Mucosa of descending colon (tissue), 3 donors: Measurements from ENCODE around the gene CNKSR2. TPM values are rescaled to one million over a fixed set of nuclear protein-coding genes. Genes with fewer than 3 reads are reported as not detected.

Experiments
- ATAC-seq: fragments of 200-7000 bp; cut with Tn5 transposase; one replicate; pipeline ENCODE4 v1.9.1; 2020; ENCODE audit warnings: mild to moderate bottlenecking, moderate library complexity
- DNase-seq, 3 donors: peaks; one replicate each; pipeline ENCODE4 v3.0.0-alpha.2; 2020
- H3K36me3 ChIP-seq: fragments of 200-600 bp; one replicate; pipeline ENCODE4 v1.8.0; 2021; ENCODE audit warnings: low read depth, mild to moderate bottlenecking
- H3K4me1 ChIP-seq: fragments of 200-600 bp; one replicate; pipeline ENCODE4 v1.8.0; 2021; ENCODE audit warnings: low read depth, mild to moderate bottlenecking
- H3K4me3 ChIP-seq: fragments of 200-600 bp; one replicate; pipeline ENCODE4 v1.8.0; 2021; ENCODE audit warnings: mild to moderate bottlenecking
- H3K9me3 ChIP-seq: fragments of 200-600 bp; one replicate; pipeline ENCODE4 v1.8.0; 2021; ENCODE audit warnings: mild to moderate bottlenecking
- intact Hi-C, 2 donors: fragments of 100-400 bp; cut with DNase I in 1 of 2; cut with micrococcal nuclease in 1 of 2; formaldehyde crosslinking; loops; one replicate each; pipeline versions ENCODE4 v1.11.0 to v1.11.1; 2022; cut with DNase I, micrococcal nuclease
- total RNA-seq, 3 donors: library from RNA; stranded (reverse); fragmentation: NEBNext Ultra II Directional in 2 of 3; extraction: Animal tissue kit (Norgen Biotek cat#: 25700) in 2 of 3; gene quantifications; one replicate each; pipeline versions ENCODE4 v1.2.1 to v1.2.4, GENCODE V29; 2021 to 2023
- TF ChIP-seq, protein P1 (sequence below): fragments of 200-600 bp; IDR thresholded peaks from one replicate; pipeline ENCODE4 v1.8.0; 2022; ENCODE audit warnings: antibody characterized with exemption, mild to moderate bottlenecking
- donor health status: DM: no; HTN: no; CAD: no; lungs with moderate emphysema.
- donor health status: DM: no; HTN: no; CAD: no.
- donor health status: DM: no; HTN: yes; CAD: no.

Gene CNKSR2
- total RNA-seq, 3 donors from 2014 or later: 0.23 to 2.4 (median 0.67) TPM

DNA sequence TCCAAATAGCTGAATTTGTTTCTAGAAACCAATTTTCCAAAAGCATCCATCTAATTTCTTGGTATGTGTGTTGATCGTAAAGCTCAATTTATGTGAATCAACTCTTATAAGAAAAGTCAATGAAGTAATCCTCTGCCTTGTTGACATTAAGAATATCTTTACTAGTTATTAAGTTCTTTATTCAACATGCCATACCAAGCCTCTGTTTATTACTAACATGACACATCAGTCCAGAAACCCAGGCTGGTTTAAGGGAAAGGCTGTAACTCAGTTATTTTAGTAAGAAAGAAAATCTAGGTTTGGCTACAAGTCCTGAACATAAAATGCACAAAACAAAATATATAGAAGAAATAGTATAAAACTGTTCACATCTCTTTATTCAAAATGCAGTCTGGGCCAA, 235.9 kb downstream of the CNKSR2 start:
- Histone ChIP-seq H3K36me3 (no peaks in the 10 kb centered on the region), H3K4me3 (no peak overlapping the region), H3K9me3 (no peaks in the 10 kb centered on the region), H3K4me1 (no peaks in the 10 kb centered on the region)
- DNase-seq: no peak
- intact Hi-C loops: no loop called here
- TF ChIP-seq, protein P1, sequence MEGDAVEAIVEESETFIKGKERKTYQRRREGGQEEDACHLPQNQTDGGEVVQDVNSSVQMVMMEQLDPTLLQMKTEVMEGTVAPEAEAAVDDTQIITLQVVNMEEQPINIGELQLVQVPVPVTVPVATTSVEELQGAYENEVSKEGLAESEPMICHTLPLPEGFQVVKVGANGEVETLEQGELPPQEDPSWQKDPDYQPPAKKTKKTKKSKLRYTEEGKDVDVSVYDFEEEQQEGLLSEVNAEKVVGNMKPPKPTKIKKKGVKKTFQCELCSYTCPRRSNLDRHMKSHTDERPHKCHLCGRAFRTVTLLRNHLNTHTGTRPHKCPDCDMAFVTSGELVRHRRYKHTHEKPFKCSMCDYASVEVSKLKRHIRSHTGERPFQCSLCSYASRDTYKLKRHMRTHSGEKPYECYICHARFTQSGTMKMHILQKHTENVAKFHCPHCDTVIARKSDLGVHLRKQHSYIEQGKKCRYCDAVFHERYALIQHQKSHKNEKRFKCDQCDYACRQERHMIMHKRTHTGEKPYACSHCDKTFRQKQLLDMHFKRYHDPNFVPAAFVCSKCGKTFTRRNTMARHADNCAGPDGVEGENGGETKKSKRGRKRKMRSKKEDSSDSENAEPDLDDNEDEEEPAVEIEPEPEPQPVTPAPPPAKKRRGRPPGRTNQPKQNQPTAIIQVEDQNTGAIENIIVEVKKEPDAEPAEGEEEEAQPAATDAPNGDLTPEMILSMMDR: no peak
- no peak for ATAC-seq

DNA sequence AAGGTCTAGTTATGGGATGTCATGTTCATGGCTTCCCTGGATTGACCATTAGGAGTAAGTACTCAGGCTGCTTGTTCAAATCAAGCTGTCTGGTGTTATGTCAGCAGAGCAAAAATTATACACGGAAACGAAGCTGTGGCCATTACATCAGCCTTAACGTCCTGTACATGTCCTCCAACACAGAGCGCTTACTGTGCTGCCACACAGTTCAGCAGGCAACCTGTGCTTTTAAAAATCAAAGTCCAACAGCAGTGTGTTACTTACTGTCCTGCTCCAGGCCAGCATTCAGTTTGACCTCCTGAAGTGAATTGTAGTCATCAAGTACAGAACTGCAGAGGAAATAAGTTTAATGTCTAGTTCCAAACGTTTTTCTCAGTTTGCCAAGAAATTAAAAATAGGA, 237.9 kb downstream of the CNKSR2 start:
- H3K9me3 ChIP-seq: no peaks in the 10 kb centered on the region
- DNase-seq (no peak), ATAC-seq (no peak)
- intact Hi-C loops: no loop called here
- H3K4me3 ChIP-seq: no peak overlapping the region
- H3K4me1 ChIP-seq: no peaks in the 10 kb centered on the region
- TF ChIP-seq, protein P1: no peak
- no peaks in the 10 kb centered on the region for H3K36me3 ChIP-seq

DNA sequence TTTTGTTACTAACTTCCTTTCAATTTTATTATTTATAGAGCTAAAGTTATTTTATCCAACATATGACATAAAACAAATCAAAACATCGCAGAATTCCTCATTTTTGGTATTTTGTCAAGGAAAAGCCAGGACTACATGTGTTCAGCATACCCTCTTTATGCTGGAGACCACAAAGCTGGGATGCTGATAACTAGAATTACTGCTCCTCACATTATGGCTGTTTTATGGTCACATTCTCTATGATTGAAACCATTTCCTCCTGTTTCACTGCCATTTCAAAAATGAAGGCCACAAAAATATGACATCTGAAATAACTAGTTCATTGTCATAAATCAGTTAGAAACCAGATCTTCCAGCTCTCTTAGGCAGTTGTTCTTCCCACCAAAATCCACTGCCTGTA, 242.2 kb downstream of the CNKSR2 start:
- TF ChIP-seq, protein P1: no peak
- H3K9me3 ChIP-seq: no peaks in the 10 kb centered on the region
- DNase-seq (no peak), ATAC-seq (no peak)
- intact Hi-C loops: no loop called here
- H3K36me3 ChIP-seq: no peaks in the 10 kb centered on the region
- H3K4me1 ChIP-seq: no peaks in the 10 kb centered on the region
- H3K4me3 ChIP-seq: no peak overlapping the region

DNA sequence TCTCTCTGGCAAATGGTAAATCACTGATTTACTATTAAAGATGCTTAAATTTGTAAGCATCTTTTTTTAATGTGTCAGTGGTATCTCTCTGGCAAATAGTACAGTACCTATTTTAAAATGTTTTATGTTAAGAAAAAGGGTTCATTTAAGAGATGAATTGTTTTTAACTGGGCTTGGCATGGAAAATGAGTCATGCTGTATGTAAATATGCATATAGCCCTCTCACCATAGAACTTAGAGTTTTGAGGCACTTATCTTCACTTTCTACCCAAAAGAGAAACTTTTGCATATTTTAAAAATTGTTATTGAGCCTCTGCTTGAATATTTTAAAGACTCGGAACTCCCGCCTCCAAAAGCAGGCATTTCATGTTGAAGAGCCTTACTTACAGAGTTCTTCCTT, 246.0 kb downstream of the CNKSR2 start:
- ATAC-seq (no peak), DNase-seq (no peak)
- TF ChIP-seq, protein P1: no peak
- no peaks in the 10 kb centered on the region for H3K36me3 ChIP-seq
- H3K9me3 ChIP-seq: no peaks in the 10 kb centered on the region
- no peak overlapping the region for H3K4me3 ChIP-seq
- H3K4me1 ChIP-seq: no peaks in the 10 kb centered on the region
- intact Hi-C loops: no loop called here

DNA sequence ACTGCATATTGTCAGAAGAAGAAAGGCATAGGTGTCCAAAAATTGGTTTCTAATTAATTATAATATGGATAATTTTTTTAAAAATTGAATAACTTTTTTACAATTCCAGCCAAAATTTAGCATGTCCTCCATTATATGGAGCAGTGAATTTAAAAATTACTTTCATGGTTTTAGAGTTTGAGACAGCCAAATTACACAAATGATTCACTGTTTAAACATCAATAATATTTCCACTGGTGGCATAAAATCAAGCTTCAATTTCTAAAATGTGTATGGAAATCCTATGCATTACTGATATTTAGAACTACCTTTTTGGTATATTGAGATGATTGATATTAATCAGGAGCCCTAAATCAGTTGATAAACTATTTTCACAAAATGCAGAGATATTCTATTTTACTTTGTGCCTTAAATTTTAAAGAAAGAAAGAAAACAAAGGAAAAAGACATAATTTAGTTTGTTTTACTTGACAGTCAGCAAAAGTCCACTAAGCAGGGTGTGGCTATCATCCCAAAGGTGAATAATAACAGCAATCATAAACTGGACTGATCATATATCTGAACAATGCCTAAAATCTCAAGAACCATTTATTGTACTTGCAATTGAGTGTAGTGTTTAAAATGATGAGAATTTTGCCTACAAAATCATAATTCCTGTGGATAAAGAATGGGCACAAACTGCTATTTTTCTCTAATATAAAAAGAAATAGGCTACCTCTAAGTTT, 249.7 kb downstream of the CNKSR2 start:
- Histone ChIP-seq H3K4me3 (no peak overlapping the region), H3K9me3 (no peaks in the 10 kb centered on the region), H3K36me3 (no peaks in the 10 kb centered on the region), H3K4me1 (no peaks in the 10 kb centered on the region)
- ATAC-seq (no peak), DNase-seq (no peak)
- intact Hi-C loops: no loop called here
- TF ChIP-seq, protein P1: no peak

DNA sequence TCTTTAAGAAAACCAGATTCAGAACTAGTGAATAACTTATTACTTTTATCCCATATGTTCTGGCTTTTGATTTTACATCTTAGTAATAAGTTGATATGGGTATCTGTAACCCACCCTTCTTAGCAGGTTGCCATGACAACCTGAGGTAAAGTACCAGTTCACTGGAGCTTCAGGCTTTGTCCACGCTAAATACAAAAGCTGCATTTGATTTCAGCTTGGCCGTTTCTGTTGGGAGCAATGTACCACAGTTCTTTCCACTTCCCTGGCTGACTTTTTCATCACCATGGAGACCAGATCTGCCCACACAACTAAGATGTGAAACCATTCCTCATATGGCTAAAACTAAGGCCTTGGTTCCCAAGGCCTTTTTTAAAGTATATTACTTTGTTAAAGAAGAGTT, 257.8 kb downstream of the CNKSR2 start:
- no peak overlapping the region for H3K4me3 ChIP-seq
- ATAC-seq: no peak
- intact Hi-C loops: no loop called here
- TF ChIP-seq, protein P1: no peak
- no peaks in the 10 kb centered on the region for H3K9me3 ChIP-seq
- H3K36me3 ChIP-seq: no peaks in the 10 kb centered on the region
- no peaks in the 10 kb centered on the region for H3K4me1 ChIP-seq
- no peak for DNase-seq
